Common myeloid progenitor, CD34-positive (primary cell): Measurements from ENCODE around the gene ROPN1B.
"Not testable (repeated sequence)": the region's sequence is repeated elsewhere in the genome, so short reads cannot be mapped to it uniquely, and the experiment has no call there.

Experiments used
- CTCF ChIA-PET: fragments of 350-600 bp; sonication (Branson Sonifier 250); formaldehyde crosslinking; loops from one replicate; lab custom pipeline; 2021; ENCODE audit warnings: antibody characterized with exemption; lab: Charles Lee
- POLR2A ChIA-PET: fragments of 350-600 bp; sonication (Branson Sonifier 250); formaldehyde crosslinking; loops from one replicate; lab custom pipeline; 2021; ENCODE audit warnings: antibody characterized with exemption; lab: Charles Lee
- DNase-seq, 3 donors: peaks; one replicate each; pipeline versions ENCODE4 v3.0.0 to v3.0.0-alpha.2; 2013
- H3K27ac ChIP-seq, 2 experiments: 1 replicate in 1 of 2; 2 replicates in 1 of 2; pipeline ENCODE4 v1.7.0; 2013; ENCODE audit warnings: inconsistent platforms in 2 of 2, low read length in 2 of 2, mild to moderate bottlenecking in 2 of 2, low read depth in 1 of 2, moderate library complexity in 1 of 2; ENCODE audit not compliant: severe bottlenecking in 2 of 2, insufficient read depth in 1 of 2, poor library complexity in 1 of 2
- H3K27me3 ChIP-seq, 5 experiments: replicated peaks in 2 of 5; 1 replicate in 3 of 5; 2 replicates in 2 of 5; pipeline versions ENCODE4 v1.6.1 to v1.7.0; 2013; ENCODE audit warnings: low read length in 4 of 5, mild to moderate bottlenecking in 2 of 5, moderate library complexity in 2 of 5, inconsistent platforms in 1 of 5; ENCODE audit not compliant: insufficient read depth in 5 of 5, control insufficient read depth in 4 of 5
- H3K36me3 ChIP-seq, 4 experiments: 1 replicate in 2 of 4; 2 replicates in 2 of 4; pipeline versions ENCODE4 v1.6.1 to v1.7.0; 2013; ENCODE audit warnings: low read length in 3 of 4, control low read depth in 1 of 4, mild to moderate bottlenecking in 1 of 4; ENCODE audit not compliant: control insufficient read depth in 4 of 4, insufficient read depth in 4 of 4
- H3K4me1 ChIP-seq, 4 experiments: 1 replicate in 3 of 4; 2 replicates in 1 of 4; pipeline versions ENCODE4 v1.6.1 to v1.7.1; 2013; ENCODE audit warnings: low read length in 3 of 4, mild to moderate bottlenecking in 3 of 4, control low read depth in 1 of 4, inconsistent platforms in 1 of 4, moderate library complexity in 1 of 4; ENCODE audit not compliant: control insufficient read depth in 4 of 4, insufficient read depth in 4 of 4; ENCODE audit errors: control extremely low read depth in 1 of 4
- H3K4me3 ChIP-seq, 7 experiments: 1 replicate in 4 of 7; 2 replicates in 3 of 7; pipeline versions ENCODE4 v1.5.1 to v1.7.0; 2013; ENCODE audit warnings: mild to moderate bottlenecking in 7 of 7, low read length in 6 of 7, moderate library complexity in 6 of 7, inconsistent platforms in 2 of 7, low read depth in 2 of 7, control low read depth in 1 of 7; ENCODE audit not compliant: insufficient read depth in 4 of 7, control insufficient read depth in 1 of 7; ENCODE audit errors: extremely low read depth in 1 of 7
- H3K9me3 ChIP-seq, 5 experiments: 1 replicate in 4 of 5; 2 replicates in 1 of 5; pipeline versions ENCODE4 v1.6.1 to v1.7.1; 2013; ENCODE audit warnings: low read length in 4 of 5, mild to moderate bottlenecking in 2 of 5, inconsistent platforms in 1 of 5, low read depth in 1 of 5, moderate library complexity in 1 of 5; ENCODE audit not compliant: control insufficient read depth in 4 of 5, insufficient read depth in 2 of 5; ENCODE audit errors: control extremely low read depth in 1 of 5
- WGBS: methylation state at CpG from one replicate; pipeline ENCODE4 v1.1.5; 2013; ENCODE audit not compliant: insufficient coverage; 5-methylcytosine and 5-hydroxymethylcytosine counted together

Gene ROPN1B

GRCh38 chr3:125936210-125936815 is 32.7 kb upstream of the ROPN1B start:
- H3K4me1 ChIP-seq, H3K4me3 ChIP-seq, H3K27ac ChIP-seq, H3K9me3 ChIP-seq, H3K36me3 ChIP-seq, POLR2A ChIA-PET, H3K27me3 ChIP-seq: not testable (repeated sequence)
- 92% methylated on average over 6 of the region's 13 CpGs for WGBS
- DNase-seq = peak in 2 of 3 donors; percentile 8 to 10
- CTCF ChIA-PET = interaction anchor here (0.8 kb wide), 1 partner anchor 16 kb away, joined by 4 read pairs; no protein-coding TSS in a partner anchor

- H3K36me3 ChIP-seq, H3K4me1 ChIP-seq, POLR2A ChIA-PET, H3K27ac ChIP-seq, H3K4me3 ChIP-seq, H3K9me3 ChIP-seq, DNase-seq, H3K27me3 ChIP-seq: not testable (repeated sequence)
- no CpG with 5 or more reads among the region's 13 CpGs for WGBS
- CTCF ChIA-PET = interaction anchor here (0.8 kb wide), 1 partner anchor 17 kb away, joined by 4 read pairs; no protein-coding TSS in a partner anchor
Measured at GRCh38 chr3:125936891-125937290, 32.1 kb upstream of the ROPN1B start.

GRCh38 chr3:125947806-125948205 is 21.2 kb upstream of the ROPN1B start:
- H3K4me3 ChIP-seq, H3K36me3 ChIP-seq, H3K27me3 ChIP-seq, CTCF ChIA-PET, POLR2A ChIA-PET, H3K27ac ChIP-seq, H3K4me1 ChIP-seq, H3K9me3 ChIP-seq: not testable (repeated sequence)
- WGBS = 100% methylated on average over 1 of the region's 2 CpGs
- peak in 2 of 3 donors; percentile 17 to 26 for DNase-seq

- POLR2A ChIA-PET, H3K4me3 ChIP-seq, CTCF ChIA-PET, H3K4me1 ChIP-seq, H3K9me3 ChIP-seq, H3K27me3 ChIP-seq, H3K36me3 ChIP-seq, H3K27ac ChIP-seq: not testable (repeated sequence)
- 0% methylated on average over 3 of the region's 3 CpGs for WGBS
- peak in 2 of 3 donors; percentile 73 to 79 for DNase-seq
Measured at GRCh38 chr3:125948901-125949300, 20.1 kb upstream of the ROPN1B start.

- peaks cover 0 to 17% (median 6%) of the 10 kb centered on the region in 5 experiments for H3K27me3 ChIP-seq
- H3K4me1 ChIP-seq, POLR2A ChIA-PET, H3K4me3 ChIP-seq, CTCF ChIA-PET, H3K9me3 ChIP-seq, H3K36me3 ChIP-seq, DNase-seq, H3K27ac ChIP-seq: not testable (repeated sequence)
- WGBS = 100% methylated on average over 1 of the region's 3 CpGs
Measured at GRCh38 chr3:125951176-125951575, 17.8 kb upstream of the ROPN1B start.

- H3K4me1 ChIP-seq, POLR2A ChIA-PET, DNase-seq, H3K4me3 ChIP-seq, H3K36me3 ChIP-seq, CTCF ChIA-PET, H3K27ac ChIP-seq: not testable (repeated sequence)
- WGBS = no CpG with 5 or more reads among the region's 4 CpGs
- peaks cover 5 to 46% (median 11%) of the 10 kb centered on the region in 5 experiments for H3K27me3 ChIP-seq
- peaks cover 0 to 17% (median 3%) of the 10 kb centered on the region in 5 experiments for H3K9me3 ChIP-seq
Measured at GRCh38 chr3:125957020-125957419, 12.0 kb upstream of the ROPN1B start.

GRCh38 chr3:125957674-125958510 is 11.1 kb upstream of the ROPN1B start:
- peak in 1 of 3 donors; percentile 8 for DNase-seq
- Histone ChIP-seq H3K4me3 (peak overlapping the region in 1 of 7 experiments; percentile 32), H3K4me1 (no peaks in the 10 kb centered on the region), H3K36me3 (no peaks in the 10 kb centered on the region), H3K27me3 (peaks cover 5 to 46% (median 11%) of the 10 kb centered on the region in 5 experiments), H3K27ac (no peak overlapping the region), H3K9me3 (peaks cover 0 to 17% (median 3%) of the 10 kb centered on the region in 5 experiments)
- 18% methylated on average over 19 of the region's 75 CpGs for WGBS
- POLR2A ChIA-PET = no interaction called here
- CTCF ChIA-PET = no interaction called here
